Fibroblast of lung (primary cell): ENCODE measurements around the gene C17orf107. TPM values are rescaled to one million over a fixed set of nuclear protein-coding genes. Genes with fewer than 3 reads are reported as not detected.

ENCODE experiments used
- DNase-seq, 2 donors: peaks; one replicate each; pipeline versions ENCODE4 v3.0.0 to v3.0.0-alpha.2; 2010; ENCODE audit warnings: low read depth in 2 of 2
- H2AFZ ChIP-seq: 2 replicates; pipeline ENCODE4 v1.5.1; 2012; ENCODE audit warnings: low read length, control low read depth, inconsistent platforms
- H3K27ac ChIP-seq: 2 replicates; pipeline ENCODE4 v1.5.1; 2011; ENCODE audit warnings: low read length, control low read depth; ENCODE audit not compliant: insufficient read depth
- H3K27me3 ChIP-seq: 2 replicates; pipeline ENCODE4 v1.5.1; 2011; ENCODE audit warnings: mild to moderate bottlenecking, low read length; ENCODE audit not compliant: control insufficient read depth, insufficient read depth
- H3K36me3 ChIP-seq: 2 replicates; pipeline ENCODE4 v1.5.1; 2011; ENCODE audit warnings: low read length; ENCODE audit not compliant: control insufficient read depth, insufficient read depth
- H3K4me1 ChIP-seq: 2 replicates; pipeline ENCODE4 v1.5.1; 2011; ENCODE audit warnings: low read length; ENCODE audit not compliant: control insufficient read depth, insufficient read depth; ENCODE audit errors: extremely low read depth
- H3K4me2 ChIP-seq: 2 replicates; pipeline ENCODE4 v1.5.1; 2011; ENCODE audit warnings: low read length, control low read depth; ENCODE audit not compliant: insufficient read depth; ENCODE audit errors: extremely low read depth
- H3K4me3 ChIP-seq, 4 experiments: fragments of 200-600 bp in 1 of 4; sonication (generic) in 1 of 4; replicated peaks in 1 of 4; 2 replicates each; pipeline ENCODE4 v1.5.1; 2011 to 2016; ENCODE audit warnings: low read length in 4 of 4, low read depth in 3 of 4, mild to moderate bottlenecking in 3 of 4, control low read depth in 2 of 4, inconsistent platforms in 1 of 4, mixed read lengths in 1 of 4; ENCODE audit not compliant: insufficient read depth in 1 of 4; ENCODE audit errors: control extremely low read depth in 1 of 4
- H3K79me2 ChIP-seq: 2 replicates; pipeline ENCODE4 v1.5.1; 2012; ENCODE audit warnings: mild to moderate bottlenecking, low read length, inconsistent platforms; ENCODE audit not compliant: control insufficient read depth, insufficient read depth
- H3K9ac ChIP-seq: 2 replicates; pipeline ENCODE4 v1.5.1; 2011; ENCODE audit warnings: mild to moderate bottlenecking, low read length, control low read depth; ENCODE audit not compliant: insufficient read depth
- H3K9me3 ChIP-seq: 2 replicates; pipeline ENCODE4 v1.5.1; 2012; ENCODE audit warnings: low read depth, low read length; ENCODE audit not compliant: control insufficient read depth, insufficient read depth
- H4K20me1 ChIP-seq: 2 replicates; pipeline ENCODE4 v1.5.1; 2011; ENCODE audit warnings: low read length; ENCODE audit not compliant: control insufficient read depth, insufficient read depth; ENCODE audit errors: extremely low read depth
- CTCF ChIP-seq, 2 donors: IDR thresholded peaks in 1 of 2; conservative IDR thresholded peaks in 1 of 2; 1 replicate in 1 of 2; 2 replicates in 1 of 2; pipeline ENCODE4 v1.5.1; 2011 to 2012; ENCODE audit warnings: low read length in 2 of 2, control low read depth in 1 of 2, inconsistent platforms in 1 of 2, low read depth in 1 of 2, mild to moderate bottlenecking in 1 of 2
- EZH2 ChIP-seq: IDR thresholded peaks from 2 replicates; pipeline ENCODE4 v1.5.1; 2012; ENCODE audit warnings: low read length, control low read depth, mild to moderate bottlenecking; ENCODE audit errors: missing control alignments
- polyA plus RNA-seq, 2 donors: library from polyadenylated mRNA; depleted of rRNA in 1 of 2; stranded (reverse) in 1 of 2; unstranded in 1 of 2; fragments of >200 nt; gene quantifications; 2 replicates each; pipeline ENCODE4 v1.2.1, GENCODE V29; 2011 to 2012; ENCODE audit warnings: missing spikeins in 1 of 2
- total RNA-seq: library from RNA; depleted of rRNA; stranded (reverse); fragments of >200 nt; gene quantifications from 2 replicates; pipeline ENCODE4 v1.2.1, GENCODE V29; 2014

Gene C17orf107
- total and polyA plus RNA-seq, 2 donors (not counting 1 experiment from before 2014, with no cell fraction given) = 0.67 to 1.8 TPM

- Histone ChIP-seq H4K20me1 (no peaks in the 10 kb centered on the region), H3K4me2 (no peak overlapping the region), H2AFZ (no peak overlapping the region), H3K9me3 (no peaks in the 10 kb centered on the region), H3K27me3 (no peaks in the 10 kb centered on the region), H3K4me1 (no peaks in the 10 kb centered on the region), H3K36me3 (peaks cover 13% of the 10 kb centered on the region), H3K9ac (no peak overlapping the region), H3K79me2 (no peaks in the 10 kb centered on the region), H3K4me3 (no peak overlapping the region), H3K27ac (no peak overlapping the region)
- no peak for DNase-seq
- no peak for TF ChIP-seq EZH2
- no peak for TF ChIP-seq CTCF (conservative IDR thresholded peaks at IDR 0.05 in 1 of 2, IDR thresholded peaks at IDR 0.05 in 1 of 2; ENCODE audit: low read depth in 1 of 2, low read length in 2 of 2)
These were observed 18.5 kb upstream of the C17orf107 start for GRCh38 chr17:4880857-4881256.

DNA sequence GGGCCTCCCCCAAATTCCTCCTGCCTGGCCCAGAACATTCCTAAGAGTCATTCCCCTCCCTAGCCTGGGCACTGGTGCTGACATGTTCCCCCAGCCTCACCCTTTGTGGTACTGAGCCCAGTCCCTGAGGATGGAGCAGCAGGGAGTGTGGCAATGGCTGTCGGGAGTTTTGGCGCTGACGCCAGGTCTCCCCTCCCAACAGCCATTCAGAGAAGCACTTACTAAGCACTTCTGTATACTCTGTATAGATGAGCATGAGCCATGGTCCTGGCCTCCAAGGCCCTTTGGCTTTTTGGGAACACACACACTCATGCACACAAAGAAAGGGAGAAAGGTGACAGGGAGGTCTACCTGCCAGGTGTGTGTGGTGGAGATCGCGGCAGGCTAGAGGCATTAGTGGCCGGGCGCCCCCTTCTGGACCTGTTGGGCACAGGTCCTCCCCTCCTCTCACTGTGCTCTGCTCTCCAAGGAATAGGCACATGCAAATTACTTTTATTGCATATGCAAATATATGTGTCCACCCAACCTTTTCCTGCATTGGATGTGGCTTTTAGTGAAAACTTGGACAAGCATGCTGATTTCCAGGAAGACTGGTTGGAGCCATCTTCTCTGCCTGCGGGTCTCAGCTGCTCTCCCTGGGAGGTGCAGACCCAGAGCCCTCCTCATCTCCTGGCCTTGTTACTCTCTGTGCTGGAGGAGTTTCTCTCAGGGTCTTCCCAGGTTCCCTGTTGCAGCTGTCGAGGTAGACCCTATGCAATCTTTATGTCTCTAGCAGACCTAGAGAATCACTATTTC lies 17.4 kb upstream of the C17orf107 start:
- Histone ChIP-seq H3K9me3 (no peaks in the 10 kb centered on the region), H3K27ac (no peak overlapping the region), H2AFZ (no peak overlapping the region), H4K20me1 (no peaks in the 10 kb centered on the region), H3K4me2 (no peak overlapping the region), H3K4me3 (no peak overlapping the region), H3K36me3 (peaks cover 19% of the 10 kb centered on the region), H3K4me1 (no peaks in the 10 kb centered on the region), H3K79me2 (no peaks in the 10 kb centered on the region), H3K9ac (no peak overlapping the region), H3K27me3 (no peaks in the 10 kb centered on the region)
- DNase-seq = peak; percentile 14 to 34
- peak; percentile 59 to 79 for TF ChIP-seq CTCF (conservative IDR thresholded peaks at IDR 0.05 in 1 of 2, IDR thresholded peaks at IDR 0.05 in 1 of 2; ENCODE audit: low read depth in 1 of 2, low read length in 2 of 2)
- TF ChIP-seq EZH2 = no peak

- no peak for TF ChIP-seq EZH2
- no peak for TF ChIP-seq CTCF (conservative IDR thresholded peaks at IDR 0.05 in 1 of 2, IDR thresholded peaks at IDR 0.05 in 1 of 2; ENCODE audit: low read depth in 1 of 2, low read length in 2 of 2)
- no peak for DNase-seq
- H2AFZ ChIP-seq = no peak overlapping the region
- H3K79me2 ChIP-seq = no peaks in the 10 kb centered on the region
- H4K20me1 ChIP-seq = no peaks in the 10 kb centered on the region
- H3K4me1 ChIP-seq = no peaks in the 10 kb centered on the region
- no peak overlapping the region for H3K27ac ChIP-seq
- peaks cover 23% of the 10 kb centered on the region for H3K36me3 ChIP-seq
- no peaks in the 10 kb centered on the region for H3K9me3 ChIP-seq
- no peaks in the 10 kb centered on the region for H3K27me3 ChIP-seq
- no peak overlapping the region for H3K4me3 ChIP-seq
- no peak overlapping the region for H3K4me2 ChIP-seq
- H3K9ac ChIP-seq = no peak overlapping the region
These were observed 14.8 kb upstream of the C17orf107 start for GRCh38 chr17:4884489-4884888.
